ENCODE measurements around the gene GJB3.

The GJB3 gene

GRCh38 chr1:34746785-34747637 is 34.0 kb upstream of the GJB3 start:
- Histone ChIP-seq H3K4me3 (ENCODE audit: low read depth in 1 of 2, low read length in 2 of 2) (no peak overlapping the region), H3K79me2 (ENCODE audit: insufficient read depth, low read length) (no peaks in the 10 kb centered on the region), H4K20me1 (ENCODE audit: insufficient read depth, low read length) (peaks cover 10% of the 10 kb centered on the region; the same call in 1 of the 2 replicates), H3K9me3 (ENCODE audit: insufficient read depth, low read length, severe bottlenecking) (no peaks in the 10 kb centered on the region), H3K4me2 (ENCODE audit: insufficient read depth, low read length) (no peak overlapping the region), H3K9ac (ENCODE audit: low read depth, low read length) (no peak overlapping the region), H3K27ac (ENCODE audit: low read length) (no peak overlapping the region), H2AFZ (ENCODE audit: low read depth, low read length) (no peak overlapping the region), H3K27me3 (ENCODE audit: insufficient read depth, low read length, poor library complexity) (peaks cover 10% of the 10 kb centered on the region), H3K4me1 (ENCODE audit: insufficient read depth, low read length) (0 out of 2 replicates have a peak, but pooled peaks cover 2% of the 10 kb centered on the region), H3K36me3 (ENCODE audit: insufficient read depth, low read length) (no peaks in the 10 kb centered on the region)
- TF ChIP-seq EZH2 (IDR thresholded peaks at IDR 0.05; ENCODE audit: borderline replicate concordance, low read depth, low read length, severe bottlenecking) (no peak), CTCF (IDR thresholded peaks at IDR 0.05; ENCODE audit: borderline replicate concordance, extremely low read depth, low read length, poor library complexity, severe bottlenecking) (no peak)
- ATAC-seq (ENCODE audit: insufficient read depth, low read depth) (no peak), DNase-seq (no peak)

GRCh38 chr1:34747638-34747941 is 33.4 kb upstream of the GJB3 start:
- H3K4me2 ChIP-seq (ENCODE audit: insufficient read depth, low read length) = no peak overlapping the region
- no peaks in the 10 kb centered on the region for H3K36me3 ChIP-seq (ENCODE audit: insufficient read depth, low read length)
- no peak for DNase-seq
- no peak overlapping the region for H3K9ac ChIP-seq (ENCODE audit: low read depth, low read length)
- H4K20me1 ChIP-seq (ENCODE audit: insufficient read depth, low read length) = peaks cover 6% of the 10 kb centered on the region; the same call in 1 of the 2 replicates
- no peak for TF ChIP-seq EZH2 (IDR thresholded peaks at IDR 0.05; ENCODE audit: borderline replicate concordance, low read depth, low read length, severe bottlenecking)
- no peak for TF ChIP-seq CTCF (IDR thresholded peaks at IDR 0.05; ENCODE audit: borderline replicate concordance, extremely low read depth, low read length, poor library complexity, severe bottlenecking)
- H3K27me3 ChIP-seq (ENCODE audit: insufficient read depth, low read length, poor library complexity) = peaks cover 10% of the 10 kb centered on the region
- no peaks in the 10 kb centered on the region for H3K79me2 ChIP-seq (ENCODE audit: insufficient read depth, low read length)
- no peak overlapping the region for H2AFZ ChIP-seq (ENCODE audit: low read depth, low read length)
- ATAC-seq (ENCODE audit: insufficient read depth, low read depth) = no peak
- 0 out of 2 replicates have a peak, but pooled peaks cover under 1% of the 10 kb centered on the region for H3K4me1 ChIP-seq (ENCODE audit: insufficient read depth, low read length)
- no peak overlapping the region for H3K4me3 ChIP-seq (ENCODE audit: low read depth in 1 of 2, low read length in 2 of 2)
- H3K27ac ChIP-seq (ENCODE audit: low read length) = no peak overlapping the region
- H3K9me3 ChIP-seq (ENCODE audit: insufficient read depth, low read length, severe bottlenecking) = no peaks in the 10 kb centered on the region

GRCh38 chr1:34749992-34750391 is 31.0 kb upstream of the GJB3 start:
- ATAC-seq (ENCODE audit: insufficient read depth, low read depth) (no peak), DNase-seq (no peak)
- H3K9ac ChIP-seq (ENCODE audit: low read depth, low read length) = no peak overlapping the region
- TF ChIP-seq CTCF (IDR thresholded peaks at IDR 0.05; ENCODE audit: borderline replicate concordance, extremely low read depth, low read length, poor library complexity, severe bottlenecking) = no peak
- TF ChIP-seq EZH2 (IDR thresholded peaks at IDR 0.05; ENCODE audit: borderline replicate concordance, low read depth, low read length, severe bottlenecking) = no peak
- H3K27ac ChIP-seq (ENCODE audit: low read length) = no peak overlapping the region
- peaks cover 11% of the 10 kb centered on the region for H3K27me3 ChIP-seq (ENCODE audit: insufficient read depth, low read length, poor library complexity)
- no peaks in the 10 kb centered on the region for H3K36me3 ChIP-seq (ENCODE audit: insufficient read depth, low read length)
- H4K20me1 ChIP-seq (ENCODE audit: insufficient read depth, low read length) = no peaks in the 10 kb centered on the region; the same call in 1 of the 2 replicates
- no peaks in the 10 kb centered on the region for H3K4me1 ChIP-seq (ENCODE audit: insufficient read depth, low read length)
- no peak overlapping the region for H3K4me3 ChIP-seq (ENCODE audit: low read depth in 1 of 2, low read length in 2 of 2)
- H3K9me3 ChIP-seq (ENCODE audit: insufficient read depth, low read length, severe bottlenecking) = no peaks in the 10 kb centered on the region
- H3K4me2 ChIP-seq (ENCODE audit: insufficient read depth, low read length) = no peak overlapping the region
- H3K79me2 ChIP-seq (ENCODE audit: insufficient read depth, low read length) = no peaks in the 10 kb centered on the region
- H2AFZ ChIP-seq (ENCODE audit: low read depth, low read length) = no peak overlapping the region

All from DND-41 (cell line).